Bone marrow (tissue), 2 donors: ENCODE measurements around the gene ZBTB20.
A peak's percentile ranks its signal among the peaks of the same experiment; 100 is the strongest.
"Not testable (repeated sequence)": the region's sequence is repeated elsewhere in the genome, so short reads cannot be mapped to it uniquely, and the experiment has no call there.

ENCODE experiments used
- DNase-seq, 2 donors: peaks; one replicate each; lab custom pipeline; 2025; lab: John Stamatoyannopoulos, UW

Gene ZBTB20

DNA sequence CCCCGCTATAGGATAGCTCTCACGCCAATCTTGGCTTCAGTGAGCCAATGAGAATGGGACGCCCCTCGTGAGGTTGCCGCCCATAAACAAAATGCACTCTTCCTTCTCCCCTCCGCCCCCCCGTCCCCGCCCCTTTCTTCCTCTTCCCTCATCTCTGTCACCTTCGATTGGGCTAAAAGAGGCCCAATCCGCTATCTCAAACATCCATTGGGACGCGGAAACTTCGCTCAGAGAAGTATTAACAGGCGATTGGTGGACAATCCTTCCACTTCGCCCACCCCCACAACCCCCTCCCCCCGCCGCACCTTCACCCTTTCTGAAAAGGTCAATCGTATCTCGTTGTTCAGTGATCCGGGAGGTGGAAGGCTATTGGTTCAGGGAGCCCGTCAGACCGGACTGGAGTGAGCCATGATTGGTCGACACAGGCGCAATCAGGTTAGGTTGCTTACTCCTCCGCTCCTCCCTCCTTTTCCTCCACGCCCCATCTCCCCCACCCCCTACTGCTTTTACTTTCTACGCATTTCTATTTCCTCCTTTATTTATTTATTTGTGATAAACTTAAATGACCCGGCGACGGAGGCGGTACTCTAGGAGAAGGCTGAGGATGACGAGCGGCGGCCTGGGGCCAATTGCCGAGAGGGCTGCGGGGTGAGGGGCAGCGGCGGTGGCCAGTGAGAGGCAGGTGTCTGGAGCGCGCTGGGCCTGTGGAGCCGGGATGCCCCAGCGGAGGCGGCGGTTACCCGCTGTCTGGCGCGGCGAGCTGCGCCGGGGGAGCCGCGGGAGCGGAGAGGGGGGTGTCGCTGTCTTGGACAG lies 447 bp upstream of the ZBTB20 start:
- peak; percentile 90 to 100 for DNase-seq

GRCh38 chr3:115146032-115146417 lies 1.1 kb downstream of the ZBTB20 start:
- DNase-seq, result peak; percentile 30 to 78

GRCh38 chr3:115141033-115141757 lies 5.9 kb downstream of the ZBTB20 start:
- DNase-seq, result no peak

- no peak for DNase-seq
Observed at GRCh38 chr3:115139072-115139471, 8.0 kb downstream of the ZBTB20 start.

GRCh38 chr3:115134648-115135347 lies 12.3 kb downstream of the ZBTB20 start:
- DNase-seq, result no peak

DNA sequence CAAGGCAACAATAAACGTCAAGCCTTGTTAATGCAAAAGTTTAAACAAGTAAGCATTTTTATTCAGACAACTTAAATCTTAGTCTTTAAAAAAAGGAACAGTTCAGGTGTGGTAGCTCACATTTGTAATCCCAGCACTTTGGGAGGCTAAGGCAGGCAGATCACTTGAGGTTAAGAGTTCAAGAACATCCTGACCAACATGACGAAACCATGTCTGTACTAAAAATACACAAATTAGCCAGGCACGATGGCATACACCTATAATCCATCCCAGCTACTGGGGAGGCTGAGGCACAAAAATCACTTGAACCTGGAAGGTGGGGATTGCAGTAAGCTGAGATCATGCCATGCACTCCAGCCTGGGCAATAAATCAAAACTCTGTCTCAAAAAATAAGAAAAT lies 19.9 kb downstream of the ZBTB20 start:
- no peak for DNase-seq

DNA sequence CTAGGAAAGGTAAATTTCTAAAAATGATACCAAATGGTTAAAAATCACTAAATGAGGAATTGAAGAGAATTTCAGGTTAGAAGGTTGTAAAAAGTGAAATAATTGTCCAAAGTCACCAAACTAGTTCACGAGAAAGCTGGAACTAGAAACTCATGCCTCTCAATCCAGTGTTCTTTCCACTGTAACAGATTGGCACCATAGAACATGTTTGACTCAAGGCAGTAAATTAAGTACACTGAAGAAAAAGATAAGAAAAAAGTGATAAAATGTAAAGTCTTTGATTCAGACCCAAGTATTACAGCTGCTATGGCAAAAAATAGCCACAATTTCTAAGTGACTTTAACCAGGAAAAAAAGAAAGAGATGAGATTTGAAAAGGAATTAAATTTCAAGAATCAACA lies 26.5 kb downstream of the ZBTB20 start:
- DNase-seq, result no peak

- no peak for DNase-seq
Observed at GRCh38 chr3:115113367-115113766, 33.7 kb downstream of the ZBTB20 start.

DNA sequence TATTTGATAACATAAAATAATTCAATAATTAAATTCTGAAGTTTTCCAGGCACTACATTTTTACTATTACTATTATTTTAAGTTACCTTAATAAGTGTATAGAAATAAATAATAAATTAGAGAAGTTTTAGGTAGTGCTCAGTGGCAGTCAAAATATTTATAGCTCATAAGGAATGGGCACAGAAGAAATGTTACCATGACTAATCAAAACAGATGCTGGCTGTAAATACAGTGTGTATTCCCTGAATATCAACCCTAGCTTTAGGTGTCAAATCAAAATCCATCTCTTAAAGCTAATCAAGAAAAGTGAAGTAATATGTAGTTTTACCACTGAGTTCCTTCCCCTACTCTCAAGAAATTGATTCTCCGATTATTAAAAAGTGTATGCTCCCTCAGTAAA lies 35.5 kb downstream of the ZBTB20 start:
- DNase-seq, result no peak

GRCh38 chr3:115110830-115111229 lies 36.3 kb downstream of the ZBTB20 start:
- DNase-seq, result no peak

DNA sequence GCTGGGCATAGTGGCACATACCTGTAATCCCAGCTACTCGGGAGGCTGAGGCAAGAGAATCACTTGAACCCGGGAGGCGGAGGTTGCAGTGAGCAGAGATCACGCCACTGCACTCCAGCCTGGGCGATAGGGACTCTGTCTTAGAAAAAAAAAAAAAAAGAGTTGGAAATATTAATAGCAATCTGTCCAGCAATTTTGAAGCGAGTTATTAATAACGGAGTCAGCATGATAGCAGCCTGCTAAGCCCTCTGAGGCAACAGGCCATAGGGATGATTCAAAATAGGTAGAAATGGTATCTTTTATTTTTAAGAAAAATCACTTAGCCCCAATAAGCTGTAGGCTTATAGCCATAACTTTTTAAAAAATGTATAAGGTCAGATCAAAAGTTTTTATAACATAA lies 37.0 kb downstream of the ZBTB20 start:
- not testable (repeated sequence) for DNase-seq

DNA sequence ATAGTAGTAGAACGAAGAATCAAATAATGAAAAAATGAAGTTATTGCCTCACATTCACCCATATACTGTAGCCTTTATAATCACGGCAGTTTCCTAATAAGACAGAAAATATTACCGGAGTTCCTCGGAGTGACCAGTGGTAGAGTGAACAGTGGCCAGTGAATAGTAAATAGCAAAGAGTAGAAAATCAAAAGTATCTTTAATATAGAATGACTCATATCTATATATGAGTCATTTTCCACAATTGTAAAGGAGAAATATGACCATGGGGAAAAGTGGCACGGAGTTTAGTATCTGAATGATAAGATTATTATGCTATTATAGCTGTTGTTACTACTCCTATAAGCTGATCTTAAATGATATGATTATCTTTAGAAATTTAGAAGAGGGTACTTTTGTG lies 38.5 kb downstream of the ZBTB20 start:
- no peak for DNase-seq

DNA sequence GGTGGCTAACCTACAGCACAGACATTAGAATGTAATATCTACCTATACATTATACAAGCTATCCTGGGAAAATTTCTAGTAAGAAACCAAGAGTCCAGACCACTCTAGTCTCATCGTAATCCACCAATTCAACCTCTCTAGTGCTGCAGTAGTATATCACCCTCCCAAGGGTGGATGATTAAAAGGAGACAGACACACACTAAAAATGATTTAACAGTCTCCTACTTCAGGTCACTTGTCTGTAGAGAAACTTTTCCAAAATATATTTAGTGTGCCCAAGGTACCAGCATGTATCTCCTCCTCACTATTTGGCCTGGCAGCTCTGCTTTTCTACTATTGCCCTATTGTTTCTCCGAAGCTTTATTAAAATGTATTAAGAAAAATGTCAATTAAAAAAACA lies 45.0 kb downstream of the ZBTB20 start:
- no peak for DNase-seq

DNA sequence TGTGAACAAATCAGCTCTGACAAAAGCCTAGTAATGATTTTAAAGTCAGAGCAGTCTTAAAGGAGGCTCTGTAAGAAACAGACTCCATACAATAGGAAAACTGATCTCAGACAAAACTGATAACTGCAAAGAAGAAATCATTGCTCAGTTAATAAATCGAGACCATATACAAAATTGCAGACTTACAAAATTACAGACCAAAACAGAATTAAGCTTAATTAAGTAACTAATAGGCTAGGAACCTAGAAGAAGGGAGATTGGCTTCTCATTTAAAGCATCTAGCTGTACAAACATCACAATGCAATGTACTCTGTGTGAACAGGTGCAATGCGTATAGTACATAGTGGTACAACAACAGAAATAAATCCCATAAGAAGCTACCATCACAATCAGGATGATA lies 46.3 kb downstream of the ZBTB20 start:
- DNase-seq, result no peak

- peak in 1 of 2 donors; percentile 30 for DNase-seq
Observed at GRCh38 chr3:115099986-115100571, 47.0 kb downstream of the ZBTB20 start.

DNA sequence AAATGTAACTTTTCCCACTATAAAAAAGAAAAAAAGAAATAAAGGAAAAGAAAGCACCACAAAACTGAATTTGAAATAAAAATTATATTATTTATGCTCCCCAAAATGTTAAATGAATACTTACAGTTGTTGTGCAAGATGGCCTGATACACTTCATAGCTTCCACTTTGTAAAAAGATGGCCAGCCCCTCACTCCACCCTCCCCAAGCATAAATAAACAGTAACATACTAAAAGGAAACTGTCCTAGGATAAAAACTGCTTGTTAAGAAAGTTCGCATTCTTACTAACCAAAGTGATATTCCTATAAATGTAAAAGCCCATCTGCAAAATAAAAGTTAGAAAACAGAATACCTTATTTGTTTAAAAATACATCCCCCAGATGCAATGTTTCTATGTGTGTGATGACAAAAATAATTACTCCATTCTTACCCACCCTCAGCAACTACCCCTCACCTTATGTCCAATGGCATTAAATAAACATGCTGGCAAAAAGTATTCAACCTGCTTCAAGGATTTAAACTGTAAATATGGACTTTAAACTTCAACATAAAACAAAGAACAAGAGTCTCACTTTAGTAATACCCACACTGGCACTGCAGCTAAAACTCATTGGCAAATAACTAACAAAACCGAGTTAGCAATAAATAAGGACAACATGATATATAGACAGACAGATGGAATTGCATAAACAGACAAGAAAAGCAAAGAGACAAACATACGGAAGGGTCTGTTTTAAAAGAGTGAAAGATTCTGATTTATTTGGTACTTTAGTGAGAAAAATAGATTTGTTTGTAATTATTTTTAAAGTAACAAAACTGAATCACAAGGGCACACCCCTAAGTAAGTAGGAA lies 47.7 kb downstream of the ZBTB20 start:
- DNase-seq, result no peak

DNA sequence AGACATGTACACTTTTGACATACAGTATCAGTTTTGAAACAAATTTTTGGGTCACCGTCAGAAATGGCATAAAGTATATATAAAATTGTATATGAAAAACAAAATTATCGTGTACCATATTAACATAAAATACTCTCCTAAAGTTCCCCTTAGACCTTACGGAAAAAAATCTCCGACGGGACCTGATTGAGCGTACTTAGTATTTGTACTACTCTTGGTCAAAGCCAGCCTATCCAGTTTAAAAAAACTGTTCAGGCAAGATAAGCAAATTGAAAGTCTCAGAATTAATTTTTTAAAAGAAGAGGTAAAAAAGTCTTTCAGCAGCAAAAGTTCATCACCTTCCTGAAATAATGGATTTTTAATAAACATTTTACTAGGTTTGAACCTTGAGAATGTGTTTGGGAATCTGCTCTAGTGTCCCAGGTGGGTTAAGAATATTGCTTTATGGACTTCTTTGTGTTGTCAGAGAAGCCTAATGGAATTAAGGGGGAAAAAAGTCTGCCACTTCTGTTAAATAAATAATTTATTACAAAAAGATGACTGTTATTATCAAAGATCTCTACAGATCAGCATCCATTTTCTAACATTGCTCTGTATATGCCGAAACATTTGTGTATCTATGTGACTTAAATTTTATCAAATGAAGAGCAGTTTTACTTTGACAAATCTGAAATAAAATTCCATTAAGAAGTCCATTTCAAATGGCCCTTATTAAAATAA lies 48.6 kb downstream of the ZBTB20 start:
- DNase-seq, result no peak

GRCh38 chr3:115095236-115095635 lies 51.9 kb downstream of the ZBTB20 start:
- no peak for DNase-seq

- DNase-seq, result peak; percentile 1 to 25
Observed at GRCh38 chr3:115092220-115092791, 54.8 kb downstream of the ZBTB20 start.

- DNase-seq, result no peak
Observed at GRCh38 chr3:115090712-115091111, 56.4 kb downstream of the ZBTB20 start.

GRCh38 chr3:115089481-115089880 lies 57.6 kb downstream of the ZBTB20 start:
- no peak for DNase-seq
